GM19043 (cell line): ENCODE data around the gene APOBEC3B.
"Not testable (repeated sequence)": the region's sequence is repeated elsewhere in the genome, so short reads cannot be mapped to it uniquely, and the experiment has no call there.

ENCODE experiments used
- ATAC-seq: cut with Tn5 transposase; IDR thresholded peaks from one replicate; pipeline ENCODE4 v1.9.1; 2021; ENCODE audit warnings: low read depth; ENCODE audit not compliant: unreplicated experiment

APOBEC3B gene

GRCh38 chr22:38950527-38951295 is 31.4 kb upstream of the APOBEC3B start:
- no peak for ATAC-seq

- ATAC-seq = no peak
Measured at GRCh38 chr22:38951734-38952133, 30.4 kb upstream of the APOBEC3B start.

DNA sequence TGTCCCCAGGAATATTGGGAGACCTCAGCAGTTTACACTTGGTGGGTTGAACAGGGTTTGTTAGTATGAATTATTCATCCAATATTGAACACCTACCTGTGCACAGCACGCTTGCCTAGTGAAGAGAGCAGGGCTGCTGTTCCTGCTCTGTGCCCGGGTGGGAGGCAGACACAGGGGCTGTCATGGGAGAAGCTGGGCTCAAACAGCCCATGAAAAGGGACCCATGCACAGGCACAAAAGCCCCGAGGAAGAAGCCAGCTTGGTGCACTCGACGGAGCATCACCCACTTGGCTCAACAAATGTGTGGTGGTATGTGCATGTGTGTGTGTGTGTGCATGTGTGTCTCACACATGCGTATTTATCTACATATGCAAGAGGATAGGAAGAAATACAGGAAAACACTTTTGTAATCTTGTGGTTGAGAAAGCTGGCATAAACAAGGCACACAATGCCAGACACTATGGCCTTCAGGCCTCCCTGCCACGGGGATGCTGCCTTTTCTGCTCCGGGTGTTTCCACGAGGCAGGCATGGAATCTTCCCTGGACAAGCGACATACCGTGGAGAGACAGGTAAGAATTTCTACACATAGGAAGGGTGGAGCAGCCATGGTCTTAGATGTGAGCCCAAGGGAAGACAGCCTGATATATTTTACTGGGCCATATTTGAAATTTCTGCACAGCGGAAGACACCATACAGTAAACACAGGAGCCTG is 29.7 kb upstream of the APOBEC3B start:
- no peak for ATAC-seq

- ATAC-seq = no peak
Measured at GRCh38 chr22:38953091-38953490, 29.1 kb upstream of the APOBEC3B start.

- peak; percentile 64 for ATAC-seq
Measured at GRCh38 chr22:38953577-38954413, 28.4 kb upstream of the APOBEC3B start.

DNA sequence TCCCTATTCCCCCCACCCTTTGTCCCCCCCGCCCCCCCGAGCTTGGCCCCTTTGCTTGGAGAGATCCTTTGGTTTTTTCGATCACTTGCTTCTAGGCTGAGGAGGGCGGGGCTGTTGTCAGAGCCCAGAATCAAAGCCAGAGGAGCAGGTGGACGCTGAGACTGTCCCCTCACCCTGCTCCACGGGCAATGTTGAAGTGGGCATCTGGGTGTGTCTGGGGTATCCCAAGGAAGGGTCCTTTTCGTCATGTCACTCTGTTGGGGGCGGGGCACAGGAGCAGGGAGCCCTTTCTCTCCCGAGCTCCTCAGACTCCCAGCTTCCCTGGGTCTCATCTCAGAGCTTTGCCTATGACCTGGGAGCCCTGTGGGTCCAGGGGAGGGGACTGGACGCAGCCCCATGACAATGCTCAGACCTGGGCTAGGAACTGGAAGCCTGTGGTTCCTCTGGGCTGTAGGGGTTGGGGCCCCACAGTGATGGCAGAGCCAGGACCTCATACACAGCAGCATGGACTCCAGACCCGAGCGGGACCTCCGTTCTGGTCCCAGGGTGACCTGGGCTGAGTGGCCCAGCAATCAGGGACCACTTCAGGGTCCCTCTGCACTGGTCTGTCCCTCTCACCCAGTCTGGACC is 27.6 kb upstream of the APOBEC3B start:
- ATAC-seq = no peak

GRCh38 chr22:38955250-38955905 is 26.8 kb upstream of the APOBEC3B start:
- no peak for ATAC-seq

- ATAC-seq = no peak
Measured at GRCh38 chr22:38955926-38956325, 26.2 kb upstream of the APOBEC3B start.

- ATAC-seq = no peak
Measured at GRCh38 chr22:38956551-38956950, 25.6 kb upstream of the APOBEC3B start.

DNA sequence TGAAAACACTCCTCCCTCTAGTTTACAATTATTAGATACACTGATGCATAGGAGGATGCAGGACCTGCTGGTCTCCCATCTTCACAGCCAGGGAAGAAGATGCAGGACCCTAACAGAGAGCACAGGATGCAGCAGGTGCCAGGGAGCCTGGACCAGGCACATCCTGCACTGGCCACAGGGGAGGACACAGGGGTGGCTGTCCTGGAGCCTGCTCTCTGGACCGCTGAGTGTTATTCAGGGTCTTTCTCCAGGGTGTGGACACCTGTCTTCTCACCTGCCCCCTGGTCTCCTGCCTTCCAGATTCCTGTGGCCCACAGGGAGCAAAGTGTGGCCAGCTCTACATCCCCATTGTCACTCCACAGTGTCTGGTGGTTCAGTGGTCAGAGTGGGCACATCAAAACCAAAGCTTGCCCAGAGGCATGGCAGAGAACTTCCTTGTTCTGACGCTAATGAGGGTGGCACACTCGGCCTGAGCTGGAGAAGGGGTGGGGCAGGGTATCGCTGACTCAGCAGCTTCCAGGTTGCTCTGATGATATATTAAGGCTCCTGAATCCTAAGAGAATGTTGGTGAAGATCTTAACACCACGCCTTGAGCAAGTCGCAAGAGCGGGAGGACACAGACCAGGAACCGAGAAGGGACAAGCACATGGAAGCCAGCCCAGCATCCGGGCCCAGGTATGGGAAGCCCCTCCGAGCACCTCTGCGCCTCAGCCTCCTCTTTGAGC is 24.9 kb upstream of the APOBEC3B start, which contains the start of gene APOBEC3A:
TSS of gene APOBEC3A (plus strand) at position 564 of the 725 bp plus-strand sequence. CDS start at position 647, 83 bp downstream.
- ATAC-seq = no peak

DNA sequence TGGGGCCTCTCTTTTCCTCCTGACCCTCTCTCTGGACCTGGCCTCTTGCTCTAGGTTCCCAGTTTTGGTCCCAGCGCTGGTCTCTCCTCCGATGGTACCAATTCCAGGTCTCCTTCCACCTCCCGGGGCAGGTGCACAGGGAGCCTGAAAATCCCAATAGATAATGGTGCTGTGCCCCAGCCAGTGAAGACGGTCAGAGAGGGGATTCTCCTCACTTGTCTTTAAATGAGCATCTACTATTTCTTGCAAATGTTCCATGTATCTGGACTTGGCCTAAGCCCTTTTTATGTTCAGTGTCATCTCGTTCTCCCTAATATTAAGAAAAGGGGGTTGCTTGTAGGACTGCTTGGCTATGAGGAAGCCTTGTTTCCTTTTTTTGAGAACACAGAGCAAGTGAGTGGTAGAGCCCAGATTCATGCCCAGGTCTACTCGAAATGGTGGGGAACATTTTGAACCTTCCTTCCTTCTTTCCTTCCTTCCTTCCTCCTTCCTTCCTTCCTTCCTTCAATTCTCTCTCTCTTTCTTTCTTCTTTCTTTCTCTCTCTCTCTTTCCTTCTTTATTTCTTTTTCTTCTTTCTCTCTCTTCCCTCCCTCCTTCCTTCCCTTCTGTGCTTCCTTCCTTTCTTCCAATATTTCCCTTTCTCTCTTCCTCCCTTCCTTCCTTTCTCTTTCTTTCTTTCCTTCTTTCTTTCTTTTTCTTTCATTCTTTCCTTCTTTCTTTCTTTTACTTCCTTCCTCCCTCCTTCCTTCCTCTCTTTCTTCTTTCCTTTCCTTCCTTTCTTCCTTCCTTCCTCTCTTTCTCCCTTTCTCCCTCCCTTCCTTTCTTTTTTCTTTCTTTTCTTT is 24.1 kb upstream of the APOBEC3B start:
- ATAC-seq = no peak

- ATAC-seq = not testable (repeated sequence)
Measured at GRCh38 chr22:38958651-38958943, 23.6 kb upstream of the APOBEC3B start.

DNA sequence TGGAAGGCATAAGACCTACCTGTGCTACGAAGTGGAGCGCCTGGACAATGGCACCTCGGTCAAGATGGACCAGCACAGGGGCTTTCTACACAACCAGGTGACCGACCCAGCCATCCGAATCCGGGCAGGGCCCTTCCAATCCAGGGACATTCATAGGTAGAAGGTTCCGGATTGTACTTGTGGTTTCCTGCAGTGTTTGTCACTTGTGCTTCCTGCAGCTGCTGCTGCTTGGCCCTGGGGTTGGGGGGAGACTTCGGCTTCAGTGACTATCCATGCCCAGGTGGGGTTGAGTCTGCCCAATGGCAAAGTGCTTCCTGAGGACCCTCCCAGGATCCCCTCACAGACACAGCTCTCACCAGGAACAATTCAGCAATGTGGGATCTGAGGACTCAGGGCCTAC is 22.6 kb upstream of the APOBEC3B start:
- no peak for ATAC-seq

- ATAC-seq = not testable (repeated sequence)
Measured at GRCh38 chr22:38960673-38961072, 21.5 kb upstream of the APOBEC3B start.

DNA sequence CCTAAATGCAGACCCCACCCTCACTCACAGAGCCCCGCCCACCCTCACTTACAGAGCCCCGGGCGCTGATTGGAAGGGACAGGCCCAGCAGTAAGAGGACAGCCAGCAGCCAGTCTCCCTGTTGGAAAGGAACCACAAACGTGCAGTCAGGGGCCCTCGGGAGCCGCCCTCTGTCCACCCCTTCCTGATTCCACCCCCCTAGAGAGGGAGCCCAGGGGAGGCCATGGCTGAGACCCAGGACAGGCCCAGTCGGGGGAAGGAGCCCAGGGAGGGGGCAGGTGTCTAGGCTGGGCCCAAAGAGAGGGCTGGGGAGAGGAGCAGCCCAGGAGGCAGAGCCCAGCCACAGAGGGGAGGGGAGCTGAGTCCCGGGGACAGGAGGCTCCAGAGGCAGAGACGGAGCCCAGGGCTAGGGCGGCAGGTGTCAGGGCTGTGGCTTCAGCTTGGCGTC is 18.8 kb upstream of the APOBEC3B start:
- ATAC-seq = not testable (repeated sequence)

DNA sequence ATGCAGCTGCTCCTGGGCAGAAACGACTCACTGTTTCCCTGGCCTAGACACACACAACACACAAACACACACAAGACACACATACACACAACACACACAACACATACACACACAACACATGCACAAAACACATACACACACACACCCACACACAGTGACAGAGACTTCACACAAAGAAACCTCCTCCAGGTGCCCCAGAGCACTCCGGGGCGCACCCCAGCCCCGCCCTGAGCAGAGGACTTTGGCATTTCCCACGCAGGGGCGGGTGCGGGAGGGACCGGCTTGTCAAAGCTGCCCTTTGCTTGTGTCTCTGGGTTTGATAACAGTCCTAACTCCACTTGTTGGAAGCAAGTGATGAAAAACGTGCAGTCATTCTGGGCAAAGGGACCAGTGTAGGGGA is 18.3 kb upstream of the APOBEC3B start:
- no peak for ATAC-seq

DNA sequence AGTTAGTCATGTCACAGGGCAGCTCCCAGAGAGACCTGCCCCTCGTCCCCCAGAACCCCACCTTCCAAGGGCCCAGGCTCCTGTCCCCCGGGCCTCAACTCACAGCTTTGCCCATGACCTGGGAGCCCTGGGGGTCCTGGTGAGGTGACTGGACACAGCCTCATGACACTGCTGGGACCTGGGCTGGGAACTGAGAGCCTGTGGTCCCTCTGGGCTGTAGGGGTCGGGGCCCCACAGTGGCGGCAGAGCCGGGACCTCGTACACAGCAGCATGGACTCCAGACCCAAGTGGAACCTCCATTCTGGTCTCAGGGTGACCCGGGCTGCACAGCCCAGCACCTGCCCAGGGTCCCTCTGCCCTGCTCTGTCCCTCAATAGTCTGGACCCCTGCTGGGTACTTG is 17.8 kb upstream of the APOBEC3B start:
- ATAC-seq = no peak

GRCh38 chr22:38964989-38965388 is 17.2 kb upstream of the APOBEC3B start:
- ATAC-seq = no peak
